Neural progenitor cell (in vitro differentiated cells): ENCODE results near the gene FBXW11. TPM values are rescaled to one million over a fixed set of nuclear protein-coding genes. Genes with fewer than 3 reads are reported as not detected.

Experiments used
- DNase-seq: peaks from one replicate; pipeline ENCODE4 v3.0.0-alpha.2; 2016; ENCODE audit warnings: low spot score
- H2AFZ ChIP-seq: fragments of 200-600 bp; sonication (generic); replicated peaks from 2 replicates; pipeline ENCODE4 v1.6.1; 2016; ENCODE audit warnings: antibody characterized with exemption
- H3F3A ChIP-seq: fragments of 200-600 bp; sonication (generic); 2 replicates; pipeline ENCODE4 v1.6.1; 2016; ENCODE audit warnings: antibody characterized with exemption, low read depth
- H3K27ac ChIP-seq: fragments of 200-600 bp; sonication (generic); 2 replicates; pipeline ENCODE4 v1.5.1; 2016; ENCODE audit warnings: mild to moderate bottlenecking
- H3K27me3 ChIP-seq: fragments of 200-600 bp; sonication (generic); 2 replicates; pipeline ENCODE4 v1.6.1; 2016; ENCODE audit warnings: mild to moderate bottlenecking, moderate library complexity
- H3K36me3 ChIP-seq: fragments of 200-600 bp; sonication (generic); 2 replicates; pipeline ENCODE4 v1.5.1; 2016
- H3K4me1 ChIP-seq: fragments of 200-600 bp; sonication (generic); 2 replicates; pipeline ENCODE4 v1.6.1; 2016; ENCODE audit warnings: mixed run types
- H3K4me2 ChIP-seq: fragments of 200-600 bp; sonication (generic); 2 replicates; pipeline ENCODE4 v1.6.1; 2016
- H3K4me3 ChIP-seq: fragments of 200-600 bp; sonication (generic); 2 replicates; pipeline ENCODE4 v1.5.1; 2016
- H3K79me2 ChIP-seq: fragments of 200-600 bp; sonication (generic); 2 replicates; pipeline ENCODE4 v1.6.1; 2016; ENCODE audit warnings: low read depth
- H3K9ac ChIP-seq: fragments of 200-600 bp; sonication (generic); 2 replicates; pipeline ENCODE4 v1.6.1; 2016
- H3K9me3 ChIP-seq: fragments of 200-600 bp; sonication (generic); 2 replicates; pipeline ENCODE4 v1.5.1; 2016; ENCODE audit warnings: low read depth
- H4K20me1 ChIP-seq: fragments of 200-600 bp; sonication (generic); 2 replicates; pipeline ENCODE4 v1.6.1; 2016; ENCODE audit warnings: low read depth
- H3K27ac Mint-ChIP-seq: 3 replicates; pipeline ENCODE4 v1.8.0; 2021; ENCODE audit warnings: mixed read lengths
- H3K27me3 Mint-ChIP-seq: 2 replicates; pipeline ENCODE4 v1.8.0; 2022; ENCODE audit warnings: low read depth, mild to moderate bottlenecking, inconsistent platforms, moderate library complexity, mixed read lengths; ENCODE audit not compliant: insufficient read depth
- H3K36me3 Mint-ChIP-seq: 3 replicates; pipeline ENCODE4 v1.8.0; 2021; ENCODE audit warnings: mixed read lengths
- H3K4me1 Mint-ChIP-seq: 3 replicates; pipeline ENCODE4 v1.8.0; 2021; ENCODE audit warnings: mixed read lengths
- H3K4me3 Mint-ChIP-seq: 3 replicates; pipeline ENCODE4 v1.8.0; 2021; ENCODE audit warnings: mild to moderate bottlenecking, moderate library complexity, mixed read lengths
- H3K9me3 Mint-ChIP-seq: 3 replicates; pipeline ENCODE4 v1.8.0; 2020; ENCODE audit warnings: mixed read lengths
- CTCF ChIP-seq: fragments of 200-600 bp; sonication (generic); IDR thresholded peaks from 2 replicates; pipeline ENCODE4 v1.5.1; 2017; ENCODE audit warnings: antibody characterized with exemption, mild to moderate bottlenecking
- EZH2 ChIP-seq: fragments of 200-600 bp; sonication (generic); IDR thresholded peaks from 2 replicates; pipeline ENCODE4 v1.6.1; 2017; ENCODE audit warnings: antibody characterized with exemption, mild to moderate bottlenecking, moderate library complexity
- EZH2phosphoT487 ChIP-seq: fragments of 200-600 bp; sonication (generic); IDR thresholded peaks from 2 replicates; pipeline ENCODE4 v1.6.1; 2017; ENCODE audit warnings: antibody characterized with exemption
- total RNA-seq: library from RNA; depleted of rRNA; stranded (reverse); fragments of >200 nt; gene quantifications from 2 replicates; pipeline ENCODE4 v1.2.3, GENCODE V29; 2015; ENCODE audit warnings: low replicate concordance

Gene FBXW11
- total RNA-seq, 1 donor from 2014 or later: 79.1 TPM

GRCh38 chr5:171855798-171856763 is 150.4 kb downstream of the FBXW11 start:
- Histone ChIP-seq H3K36me3 (no peaks in the 10 kb centered on the region), H3K79me2 (no peaks in the 10 kb centered on the region), H3K9ac (no peak overlapping the region), H3K9me3 (no peaks in the 10 kb centered on the region), H2AFZ (no peak overlapping the region), H3K27me3 (no peaks in the 10 kb centered on the region), H3K4me1 (peaks cover 14% of the 10 kb centered on the region), H3F3A (peaks cover 28% of the 10 kb centered on the region), H3K4me2 (no peak overlapping the region), H4K20me1 (no peaks in the 10 kb centered on the region), H3K4me3 (no peak overlapping the region), H3K27ac (no peak overlapping the region)
- Mint-ChIP-seq H3K27ac (peak overlapping the region; percentile 62), H3K36me3 (peaks cover 15% of the 10 kb centered on the region), H3K4me1 (peaks cover 21% of the 10 kb centered on the region), H3K27me3 (peaks cover 8% of the 10 kb centered on the region), H3K9me3 (no peaks in the 10 kb centered on the region), H3K4me3 (no peak overlapping the region)
- TF ChIP-seq EZH2 (no peak), CTCF (no peak), EZH2phosphoT487 (no peak)
- DNase-seq: no peak

GRCh38 chr5:171855265-171855664 is 151.2 kb downstream of the FBXW11 start:
- no peaks in the 10 kb centered on the region for H3K9me3 Mint-ChIP-seq
- no peak overlapping the region for H2AFZ ChIP-seq
- H3K4me1 Mint-ChIP-seq: peaks cover 28% of the 10 kb centered on the region
- peaks cover 10% of the 10 kb centered on the region for H3K36me3 Mint-ChIP-seq
- DNase-seq: no peak
- no peaks in the 10 kb centered on the region for H3K9me3 ChIP-seq
- no peak for TF ChIP-seq CTCF
- no peak for TF ChIP-seq EZH2phosphoT487
- TF ChIP-seq EZH2: no peak
- H3K4me3 Mint-ChIP-seq: no peak overlapping the region
- H3K27me3 ChIP-seq: no peaks in the 10 kb centered on the region
- no peak overlapping the region for H3K9ac ChIP-seq
- no peaks in the 10 kb centered on the region for H3K79me2 ChIP-seq
- H3K4me3 ChIP-seq: no peak overlapping the region
- no peak overlapping the region for H3K27ac ChIP-seq
- no peaks in the 10 kb centered on the region for H3K36me3 ChIP-seq
- peaks cover 14% of the 10 kb centered on the region for H3K4me1 ChIP-seq
- no peak overlapping the region for H3K27ac Mint-ChIP-seq
- no peak overlapping the region for H3K4me2 ChIP-seq
- H3K27me3 Mint-ChIP-seq: peaks cover 8% of the 10 kb centered on the region
- H4K20me1 ChIP-seq: no peaks in the 10 kb centered on the region
- peaks cover 28% of the 10 kb centered on the region for H3F3A ChIP-seq

GRCh38 chr5:171852255-171852681 is 154.2 kb downstream of the FBXW11 start:
- no peaks in the 10 kb centered on the region for H3K9me3 ChIP-seq
- H3K79me2 ChIP-seq: no peaks in the 10 kb centered on the region
- no peak overlapping the region for H3K4me3 ChIP-seq
- TF ChIP-seq EZH2: no peak
- TF ChIP-seq CTCF: no peak
- TF ChIP-seq EZH2phosphoT487: no peak
- peaks cover 6% of the 10 kb centered on the region for H3K36me3 Mint-ChIP-seq
- peaks cover 11% of the 10 kb centered on the region for H3F3A ChIP-seq
- peaks cover 31% of the 10 kb centered on the region for H3K4me1 Mint-ChIP-seq
- H3K27ac Mint-ChIP-seq: no peak overlapping the region
- peaks cover 11% of the 10 kb centered on the region for H3K27me3 Mint-ChIP-seq
- no peaks in the 10 kb centered on the region for H3K36me3 ChIP-seq
- peak; percentile 27 for DNase-seq
- no peaks in the 10 kb centered on the region for H4K20me1 ChIP-seq
- no peak overlapping the region for H2AFZ ChIP-seq
- no peaks in the 10 kb centered on the region for H3K9me3 Mint-ChIP-seq
- H3K27me3 ChIP-seq: no peaks in the 10 kb centered on the region
- H3K27ac ChIP-seq: no peak overlapping the region
- H3K4me1 ChIP-seq: peaks cover 5% of the 10 kb centered on the region
- no peak overlapping the region for H3K4me3 Mint-ChIP-seq
- H3K9ac ChIP-seq: no peak overlapping the region
- H3K4me2 ChIP-seq: no peak overlapping the region
